ENCODE results near the gene PLCB4.

DNA sequence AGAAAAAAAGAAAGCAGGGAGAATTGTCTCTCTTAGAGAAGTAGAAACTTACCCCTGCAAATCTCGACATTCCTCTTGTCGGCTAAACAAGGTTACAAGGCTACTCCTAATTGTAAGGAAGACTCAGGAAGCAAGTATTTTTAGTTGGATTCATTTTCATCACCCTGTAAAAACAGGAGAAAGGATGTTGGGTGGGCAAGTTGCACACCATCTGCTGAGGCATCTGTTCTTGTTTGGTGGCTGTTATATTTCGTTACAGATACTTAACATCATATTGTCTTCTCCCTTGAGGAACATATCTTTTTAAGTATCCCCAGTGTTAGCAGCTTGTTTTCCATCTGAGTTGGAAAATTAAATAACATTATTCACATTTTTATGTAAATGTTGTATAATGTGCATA lies 187.5 kb downstream of the PLCB4 start:
- TF ChIP-seq, protein P1, sequence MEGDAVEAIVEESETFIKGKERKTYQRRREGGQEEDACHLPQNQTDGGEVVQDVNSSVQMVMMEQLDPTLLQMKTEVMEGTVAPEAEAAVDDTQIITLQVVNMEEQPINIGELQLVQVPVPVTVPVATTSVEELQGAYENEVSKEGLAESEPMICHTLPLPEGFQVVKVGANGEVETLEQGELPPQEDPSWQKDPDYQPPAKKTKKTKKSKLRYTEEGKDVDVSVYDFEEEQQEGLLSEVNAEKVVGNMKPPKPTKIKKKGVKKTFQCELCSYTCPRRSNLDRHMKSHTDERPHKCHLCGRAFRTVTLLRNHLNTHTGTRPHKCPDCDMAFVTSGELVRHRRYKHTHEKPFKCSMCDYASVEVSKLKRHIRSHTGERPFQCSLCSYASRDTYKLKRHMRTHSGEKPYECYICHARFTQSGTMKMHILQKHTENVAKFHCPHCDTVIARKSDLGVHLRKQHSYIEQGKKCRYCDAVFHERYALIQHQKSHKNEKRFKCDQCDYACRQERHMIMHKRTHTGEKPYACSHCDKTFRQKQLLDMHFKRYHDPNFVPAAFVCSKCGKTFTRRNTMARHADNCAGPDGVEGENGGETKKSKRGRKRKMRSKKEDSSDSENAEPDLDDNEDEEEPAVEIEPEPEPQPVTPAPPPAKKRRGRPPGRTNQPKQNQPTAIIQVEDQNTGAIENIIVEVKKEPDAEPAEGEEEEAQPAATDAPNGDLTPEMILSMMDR (conservative IDR thresholded peaks at IDR 0.05 in 1 of 2, IDR thresholded peaks at IDR 0.05 in 1 of 2; ENCODE audit: low read depth in 1 of 2, low read length in 2 of 2), result no peak
- no peak for TF ChIP-seq EZH2 (IDR thresholded peaks at IDR 0.05; ENCODE audit: low read length, missing control alignments)

Measured in fibroblast of lung (primary cell).